CD4-positive, alpha-beta memory T cell (primary cell): ENCODE data around the gene GRIA1. TPM values are rescaled to one million over a fixed set of nuclear protein-coding genes. Genes with fewer than 3 reads are reported as not detected.

Experiments
- CTCF ChIA-PET: fragments of 350-600 bp; sonication (Branson Sonifier 250); formaldehyde crosslinking; loops from one replicate; lab custom pipeline; 2021; ENCODE audit warnings: inconsistent platforms; ENCODE audit not compliant: partially characterized antibody; lab: Charles Lee
- POLR2A ChIA-PET: fragments of 350-600 bp; sonication (Branson Sonifier 250); formaldehyde crosslinking; loops from one replicate; lab custom pipeline; 2021; ENCODE audit not compliant: partially characterized antibody; lab: Charles Lee
- DNase-seq, 5 donors: peaks; one replicate each; pipeline versions ENCODE4 v3.0.0 to v3.0.0-alpha.2; 2020 to 2022; ENCODE audit warnings: mixed read lengths in 1 of 5
- H3K27ac ChIP-seq: one replicate; pipeline ENCODE4 v1.7.0; 2013; ENCODE audit warnings: low read depth, low read length
- H3K27me3 ChIP-seq: 2 replicates; pipeline ENCODE4 v1.7.0; 2013; ENCODE audit warnings: mild to moderate bottlenecking, low read length, moderate library complexity; ENCODE audit not compliant: insufficient read depth
- H3K36me3 ChIP-seq: 2 replicates; pipeline ENCODE4 v1.7.0; 2013; ENCODE audit warnings: mild to moderate bottlenecking, low read length, moderate library complexity; ENCODE audit not compliant: insufficient read depth
- H3K4me1 ChIP-seq: 2 replicates; pipeline ENCODE4 v1.7.0; 2013; ENCODE audit warnings: mild to moderate bottlenecking, low read length, moderate library complexity; ENCODE audit not compliant: insufficient read depth
- H3K4me3 ChIP-seq, 2 donors: one replicate each; pipeline ENCODE4 v1.7.0; 2013; ENCODE audit warnings: low read length in 2 of 2, mild to moderate bottlenecking in 1 of 2
- H3K9me3 ChIP-seq, 2 donors: one replicate each; pipeline ENCODE4 v1.7.0; 2013; ENCODE audit warnings: low read length in 2 of 2, control low read depth in 1 of 2; ENCODE audit not compliant: control insufficient read depth in 1 of 2
- H3K27ac Mint-ChIP-seq, 7 donors: one replicate each; pipeline ENCODE4 v1.8.0; 2020 to 2021; ENCODE audit warnings: mixed read lengths in 7 of 7, mild to moderate bottlenecking in 6 of 7, inconsistent platforms in 3 of 7, moderate library complexity in 3 of 7
- H3K27me3 Mint-ChIP-seq, 2 donors: one replicate each; pipeline ENCODE4 v1.8.0; 2020 to 2021; ENCODE audit warnings: mixed read lengths in 2 of 2
- H3K36me3 Mint-ChIP-seq, 2 donors: one replicate each; pipeline ENCODE4 v1.8.0; 2020 to 2021; ENCODE audit warnings: mixed read lengths in 2 of 2, inconsistent platforms in 1 of 2, mild to moderate bottlenecking in 1 of 2
- H3K4me1 Mint-ChIP-seq, 4 donors: one replicate each; pipeline ENCODE4 v1.8.0; 2020 to 2021; ENCODE audit warnings: mixed read lengths in 4 of 4, mild to moderate bottlenecking in 1 of 4
- H3K4me3 Mint-ChIP-seq, 8 donors: one replicate each; pipeline ENCODE4 v1.8.0; 2020 to 2021; ENCODE audit warnings: mixed read lengths in 8 of 8, mild to moderate bottlenecking in 7 of 8, moderate library complexity in 6 of 8, inconsistent platforms in 3 of 8
- H3K9me3 Mint-ChIP-seq, 8 donors: one replicate each; pipeline ENCODE4 v1.8.0; 2020 to 2021; ENCODE audit warnings: mixed read lengths in 8 of 8, mild to moderate bottlenecking in 5 of 8, inconsistent platforms in 3 of 8, moderate library complexity in 1 of 8
- intact Hi-C: fragments of 100-400 bp; cut with micrococcal nuclease; formaldehyde crosslinking; loops from one replicate; pipeline ENCODE4 v1.15.1; 2023
- polyA plus RNA-seq, 2 donors: library from polyadenylated mRNA; unstranded; fragments of 300-500 nt; fragmentation: Illumina TruSeq; gene quantifications; one replicate each; pipeline ENCODE4 v1.2.3, GENCODE V29; 2021
- total RNA-seq, 2 experiments: library from RNA; stranded (reverse); gene quantifications; one replicate each; pipeline ENCODE4 v1.2.3, GENCODE V29; 2021

The GRIA1 gene
- total and polyA plus RNA-seq, 4 experiments from 2014 or later = not detected

DNA sequence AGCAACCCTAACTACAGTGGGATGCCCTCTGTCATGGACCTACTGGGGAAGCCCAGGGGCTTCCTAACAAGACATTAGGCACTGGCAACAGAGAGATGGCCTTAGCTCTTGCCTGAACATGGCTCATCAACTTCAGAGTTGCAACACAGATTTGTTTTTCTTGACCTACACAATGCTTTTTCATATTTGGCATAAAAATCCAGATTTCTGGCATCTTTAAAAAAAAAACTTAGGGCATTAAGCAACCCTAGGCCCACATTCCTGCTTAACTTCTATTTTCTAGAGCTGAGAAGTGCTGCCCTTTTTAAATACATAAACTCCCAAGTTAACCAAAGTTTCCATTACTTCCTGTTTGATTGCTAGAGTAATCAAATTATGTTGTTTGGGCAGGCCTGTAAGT lies 8.0 kb downstream of the GRIA1 start:
- H3K36me3 ChIP-seq = no peaks in the 10 kb centered on the region
- Mint-ChIP-seq H3K4me3 (no peak overlapping the region), H3K4me1 (no peaks in the 10 kb centered on the region), H3K27ac (no peak overlapping the region), H3K27me3 (no peaks in the 10 kb centered on the region), H3K9me3 (peaks cover 0 to 2% (median 0%) of the 10 kb centered on the region in 8 donors), H3K36me3 (no peaks in the 10 kb centered on the region)
- H3K9me3 ChIP-seq = no peaks in the 10 kb centered on the region
- intact Hi-C loops = no loop called here
- ChIA-PET POLR2A (no interaction called here), CTCF (interaction anchor here (1.4 kb wide), 1 partner anchor 12 kb away, joined by 3 read pairs; no protein-coding TSS in a partner anchor)
- H3K27me3 ChIP-seq = no peaks in the 10 kb centered on the region
- no peaks in the 10 kb centered on the region for H3K4me1 ChIP-seq
- H3K4me3 ChIP-seq = no peak overlapping the region
- no peak for DNase-seq
- H3K27ac ChIP-seq = no peak overlapping the region

DNA sequence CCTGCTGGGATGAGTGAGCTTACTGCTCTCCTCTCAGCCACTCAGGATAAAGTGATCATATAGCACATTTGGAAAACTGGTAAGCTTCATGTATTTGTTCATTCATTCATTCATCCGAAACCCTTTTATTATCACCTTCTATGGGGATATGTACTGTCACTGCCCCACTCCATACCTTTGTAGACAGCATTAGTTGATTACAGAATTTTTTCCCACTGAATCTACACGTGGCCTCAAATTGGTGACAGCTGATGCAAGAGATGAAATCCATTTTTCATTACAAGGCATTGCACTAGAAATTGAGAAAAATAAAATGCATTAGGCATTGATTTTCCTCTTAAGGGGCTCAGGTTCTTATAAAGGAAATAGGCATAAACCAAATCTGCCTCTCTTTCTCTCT lies 9.7 kb downstream of the GRIA1 start:
- POLR2A ChIA-PET = no interaction called here

DNA sequence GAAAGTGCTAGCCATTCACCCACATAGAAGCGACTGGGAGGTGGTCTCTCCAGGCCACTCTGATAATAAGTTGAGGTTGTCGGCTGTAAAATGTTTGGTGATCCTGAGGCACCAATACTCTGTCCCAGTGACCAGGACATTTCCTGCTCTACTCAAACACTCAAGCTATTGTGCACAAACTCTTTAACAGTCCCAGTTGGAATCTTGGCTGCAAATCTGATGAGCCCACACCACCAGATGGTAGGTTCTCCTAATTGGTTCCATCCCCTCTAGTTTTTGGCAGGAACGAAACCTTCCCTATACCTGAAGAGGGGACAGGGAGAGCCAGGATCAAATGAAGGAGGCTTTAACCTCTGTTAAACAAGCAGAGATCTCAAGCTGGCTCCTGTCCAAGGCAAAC lies 14.3 kb downstream of the GRIA1 start:
- Mint-ChIP-seq H3K9me3 (peaks cover 0 to 7% (median 3%) of the 10 kb centered on the region in 8 donors), H3K36me3 (no peaks in the 10 kb centered on the region), H3K27me3 (no peaks in the 10 kb centered on the region), H3K4me3 (no peak overlapping the region), H3K4me1 (no peaks in the 10 kb centered on the region), H3K27ac (no peak overlapping the region)
- Histone ChIP-seq H3K4me3 (no peak overlapping the region), H3K9me3 (no peaks in the 10 kb centered on the region), H3K27me3 (no peaks in the 10 kb centered on the region), H3K36me3 (no peaks in the 10 kb centered on the region), H3K27ac (no peak overlapping the region), H3K4me1 (no peaks in the 10 kb centered on the region)
- no peak for DNase-seq
- ChIA-PET POLR2A (no interaction called here), CTCF (no interaction called here)
- intact Hi-C loops = no loop called here

More for the DNA sequence above, 9.7 kb downstream of the GRIA1 start:
- no peak overlapping the region for H3K4me3 Mint-ChIP-seq
- intact Hi-C loops = no loop called here
- DNase-seq = no peak
- Histone ChIP-seq H3K36me3 (no peaks in the 10 kb centered on the region), H3K27ac (no peak overlapping the region), H3K9me3 (no peaks in the 10 kb centered on the region), H3K4me1 (no peaks in the 10 kb centered on the region), H3K4me3 (no peak overlapping the region), H3K27me3 (no peaks in the 10 kb centered on the region)
- CTCF ChIA-PET = no interaction called here
- H3K27ac Mint-ChIP-seq = no peak overlapping the region
- no peaks in the 10 kb centered on the region for H3K4me1 Mint-ChIP-seq
- H3K27me3 Mint-ChIP-seq = no peaks in the 10 kb centered on the region
- H3K36me3 Mint-ChIP-seq = no peaks in the 10 kb centered on the region
- H3K9me3 Mint-ChIP-seq = peaks cover 0 to 2% (median 0%) of the 10 kb centered on the region in 8 donors

- H3K9me3 ChIP-seq = no peaks in the 10 kb centered on the region
- H3K4me3 ChIP-seq = no peak overlapping the region
- Mint-ChIP-seq H3K9me3 (peaks cover 0 to 14% (median 5%) of the 10 kb centered on the region in 8 donors), H3K36me3 (no peaks in the 10 kb centered on the region), H3K4me3 (no peak overlapping the region), H3K4me1 (no peaks in the 10 kb centered on the region), H3K27me3 (no peaks in the 10 kb centered on the region), H3K27ac (no peak overlapping the region)
- ChIA-PET CTCF (no interaction called here), POLR2A (no interaction called here)
- intact Hi-C loops = no loop called here
- H3K27ac ChIP-seq = no peak overlapping the region
- no peak for DNase-seq
- no peaks in the 10 kb centered on the region for H3K4me1 ChIP-seq
- no peaks in the 10 kb centered on the region for H3K27me3 ChIP-seq
- H3K36me3 ChIP-seq = no peaks in the 10 kb centered on the region
Observed at GRCh38 chr5:153508700-153509099, 18.2 kb downstream of the GRIA1 start.

DNA sequence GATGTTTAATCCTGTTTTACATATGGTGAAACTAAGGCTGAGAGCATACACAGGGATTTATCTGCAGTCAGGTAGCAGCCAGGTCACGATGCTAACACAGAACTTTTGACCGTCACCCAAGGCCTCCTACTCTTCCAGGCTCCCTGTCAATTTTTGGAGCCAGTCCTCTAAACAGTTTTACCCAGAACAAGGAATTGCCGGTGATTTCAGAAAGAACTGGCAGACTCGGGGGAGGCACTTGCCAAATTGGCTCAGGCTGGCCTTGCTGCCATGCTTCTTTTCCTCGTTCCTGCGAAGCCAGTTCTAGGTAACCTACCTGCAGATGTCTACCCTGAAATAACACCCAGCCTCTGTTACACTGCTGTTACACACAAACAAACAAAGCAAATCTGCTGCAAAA lies 21.2 kb downstream of the GRIA1 start:
- POLR2A ChIA-PET = no interaction called here
- H3K27me3 Mint-ChIP-seq = peaks cover 0 to under 1% of the 10 kb centered on the region in 2 donors
- H3K27ac ChIP-seq = no peak overlapping the region

DNA sequence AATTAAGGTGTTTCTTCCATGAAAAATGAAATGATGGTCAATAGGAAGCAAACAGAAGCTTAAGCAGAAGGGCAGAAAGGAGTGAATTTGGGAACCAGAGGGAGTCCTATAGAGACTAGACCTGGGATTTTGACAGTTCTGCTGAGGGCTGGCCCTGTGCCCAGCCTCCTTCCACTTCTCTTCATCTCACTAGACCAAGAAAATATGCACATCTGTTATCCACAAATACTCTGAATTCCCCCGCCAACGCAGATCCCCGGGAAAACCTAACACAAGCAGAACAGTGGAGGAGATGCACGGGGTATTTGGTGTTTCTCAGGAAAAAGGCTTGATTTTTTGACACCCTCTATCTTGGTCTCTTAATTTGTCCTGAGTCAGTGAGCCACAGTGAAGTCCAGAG lies 22.7 kb downstream of the GRIA1 start:
- Histone ChIP-seq H3K4me1 (no peaks in the 10 kb centered on the region), H3K9me3 (no peaks in the 10 kb centered on the region), H3K36me3 (no peaks in the 10 kb centered on the region), H3K27ac (no peak overlapping the region), H3K27me3 (no peaks in the 10 kb centered on the region), H3K4me3 (no peak overlapping the region)
- no peaks in the 10 kb centered on the region for H3K36me3 Mint-ChIP-seq
- DNase-seq = no peak
- H3K4me3 Mint-ChIP-seq = no peak overlapping the region
- intact Hi-C loops = no loop called here
- ChIA-PET CTCF (no interaction called here), POLR2A (no interaction called here)
- no peak overlapping the region for H3K27ac Mint-ChIP-seq
- no peaks in the 10 kb centered on the region for H3K4me1 Mint-ChIP-seq
- H3K27me3 Mint-ChIP-seq = peaks cover 2 to 4% of the 10 kb centered on the region in 2 donors
- H3K9me3 Mint-ChIP-seq = peaks cover 0 to 19% (median 6%) of the 10 kb centered on the region in 8 donors

More for the DNA sequence above, 21.2 kb downstream of the GRIA1 start:
- DNase-seq = no peak
- intact Hi-C loops = no loop called here
- Mint-ChIP-seq H3K9me3 (peaks cover 0 to 22% (median 8%) of the 10 kb centered on the region in 8 donors), H3K4me1 (no peaks in the 10 kb centered on the region), H3K36me3 (no peaks in the 10 kb centered on the region), H3K27ac (no peak overlapping the region), H3K4me3 (no peak overlapping the region)
- H3K4me3 ChIP-seq = no peak overlapping the region
- no peaks in the 10 kb centered on the region for H3K27me3 ChIP-seq
- no peaks in the 10 kb centered on the region for H3K36me3 ChIP-seq
- no peaks in the 10 kb centered on the region for H3K4me1 ChIP-seq
- CTCF ChIA-PET = no interaction called here
- H3K9me3 ChIP-seq = no peaks in the 10 kb centered on the region

DNA sequence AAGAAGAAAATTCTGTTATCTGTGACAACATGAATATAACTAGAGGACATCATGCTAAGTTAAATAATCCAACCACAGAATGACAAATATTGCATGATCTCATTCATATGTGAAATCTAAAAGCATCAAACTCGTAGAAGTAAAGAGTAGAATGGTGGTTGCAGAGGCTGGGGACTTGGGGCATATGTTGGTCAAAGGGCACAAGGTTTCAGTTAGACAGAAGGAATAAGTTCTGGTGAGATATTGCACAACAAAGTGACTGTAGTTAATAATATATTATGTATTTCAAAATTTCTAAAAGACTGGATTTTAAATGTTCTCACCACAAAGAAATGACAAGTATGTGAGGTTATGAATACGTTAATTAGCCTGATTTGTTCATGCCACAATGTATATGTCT lies 24.8 kb downstream of the GRIA1 start:
- Histone ChIP-seq H3K27me3 (no peaks in the 10 kb centered on the region), H3K4me3 (no peak overlapping the region), H3K9me3 (no peaks in the 10 kb centered on the region), H3K4me1 (no peaks in the 10 kb centered on the region), H3K36me3 (no peaks in the 10 kb centered on the region), H3K27ac (no peak overlapping the region)
- Mint-ChIP-seq H3K9me3 (peaks cover 0 to 19% (median 6%) of the 10 kb centered on the region in 8 donors), H3K27ac (no peak overlapping the region), H3K4me1 (no peaks in the 10 kb centered on the region), H3K27me3 (peaks cover 2 to 4% of the 10 kb centered on the region in 2 donors), H3K4me3 (no peak overlapping the region), H3K36me3 (no peaks in the 10 kb centered on the region)
- intact Hi-C loops = no loop called here
- DNase-seq = no peak
- ChIA-PET POLR2A (no interaction called here), CTCF (no interaction called here)
